ENCODE data around the gene RGMB.

GRCh38 chr5:98784411-98784810 is 10.9 kb downstream of the RGMB start:
- TF ChIP-seq EZH2phosphoT487 (IDR thresholded peaks at IDR 0.05; ENCODE audit: insufficient read depth, low read depth) (no peak), EZH2 (IDR thresholded peaks at IDR 0.05; ENCODE audit: insufficient read depth, poor library complexity, severe bottlenecking) (no peak)
